Measurements from ENCODE around the gene EARS2. TPM values are rescaled to one million over a fixed set of nuclear protein-coding genes. Genes with fewer than 3 reads are reported as not detected.
A peak's percentile ranks its signal among the peaks of the same experiment; 100 is the strongest.
"Not testable (repeated sequence)": the region's sequence is repeated elsewhere in the genome, so short reads cannot be mapped to it uniquely, and the experiment has no call there.

Gene EARS2
- total RNA-seq, 1 donor from 2014 or later = 26.6 TPM

DNA sequence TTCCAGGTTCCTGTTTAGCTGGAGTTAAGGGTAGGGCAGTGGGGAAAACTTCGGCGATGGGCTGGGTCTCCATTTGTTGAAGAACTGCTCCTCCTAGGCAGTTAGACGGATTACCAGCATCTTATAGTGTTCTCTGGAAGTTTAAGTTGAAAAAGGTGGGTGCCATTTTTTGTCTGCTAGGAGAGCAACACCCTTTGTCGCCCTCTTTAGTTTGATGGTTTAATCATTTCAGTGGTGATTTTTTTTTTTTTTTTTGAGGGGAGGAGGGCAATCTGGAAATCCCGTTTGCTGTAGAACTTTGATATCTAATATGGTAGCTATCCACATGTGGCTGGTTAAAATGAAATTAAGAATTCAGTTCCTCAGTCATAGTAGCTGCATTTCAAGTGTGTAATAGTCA, 4.4 kb upstream of the EARS2 start:
- H3K27ac Mint-ChIP-seq = no peak overlapping the region
- intact Hi-C loops (cut with micrococcal nuclease) = no loop called here
- peaks cover 17% of the 10 kb centered on the region for H3K4me1 Mint-ChIP-seq (ENCODE audit: low read depth)
- H3K4me3 Mint-ChIP-seq (ENCODE audit: low read depth) = no peak overlapping the region
- H3K27me3 Mint-ChIP-seq (ENCODE audit: low read depth) = no peaks in the 10 kb centered on the region
- DNase-seq (ENCODE audit: low spot score) = no peak
- H3K36me3 Mint-ChIP-seq (ENCODE audit: low read depth) = peaks cover 67% of the 10 kb centered on the region
- no peaks in the 10 kb centered on the region for H3K9me3 Mint-ChIP-seq

- H3K4me3 Mint-ChIP-seq (ENCODE audit: low read depth) = peak overlapping the region; percentile 97
- H3K27me3 Mint-ChIP-seq (ENCODE audit: low read depth) = no peaks in the 10 kb centered on the region
- no peak for DNase-seq (ENCODE audit: low spot score)
- H3K4me1 Mint-ChIP-seq (ENCODE audit: low read depth) = peaks cover 19% of the 10 kb centered on the region
- H3K36me3 Mint-ChIP-seq (ENCODE audit: low read depth) = peaks cover 39% of the 10 kb centered on the region
- intact Hi-C loops (cut with micrococcal nuclease) = loop anchor here (1.0 to 5.0 kb wide), 6 partner anchors 38 to 112 kb away; partner anchors contain the start of genes COG7, DCTN5, NDUFAB1 and PALB2
- no peaks in the 10 kb centered on the region for H3K9me3 Mint-ChIP-seq
- H3K27ac Mint-ChIP-seq = peak overlapping the region; percentile 92
Measured at GRCh38 chr16:23557779-23558702, 891 bp upstream of the EARS2 start.

DNA sequence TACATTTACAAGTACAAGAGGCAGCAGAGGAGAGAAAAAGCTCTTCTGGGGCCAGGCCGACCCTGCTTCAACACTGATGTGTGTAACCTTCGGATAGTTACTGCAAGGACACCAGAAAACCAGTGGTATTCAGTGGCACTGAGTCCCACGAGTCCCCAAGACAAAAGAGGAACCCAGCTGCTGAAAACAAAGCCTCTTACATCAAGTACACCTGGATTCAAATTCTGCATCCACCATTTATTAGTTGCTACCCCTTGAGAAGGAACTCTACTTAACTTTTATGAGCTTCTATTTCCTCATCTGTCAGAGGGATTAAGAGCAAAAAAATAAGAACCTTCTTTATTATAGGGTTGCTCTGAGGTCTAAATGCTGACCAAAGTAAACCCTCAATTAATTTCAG, 2.6 kb downstream of the EARS2 start:
- Mint-ChIP-seq H3K9me3 (no peaks in the 10 kb centered on the region), H3K4me3 (ENCODE audit: low read depth) (no peak overlapping the region), H3K36me3 (ENCODE audit: low read depth) (peaks cover 26% of the 10 kb centered on the region), H3K27ac (no peak overlapping the region), H3K4me1 (ENCODE audit: low read depth) (peaks cover 11% of the 10 kb centered on the region), H3K27me3 (ENCODE audit: low read depth) (no peaks in the 10 kb centered on the region)
- intact Hi-C loops (cut with micrococcal nuclease) = no loop called here
- no peak for DNase-seq (ENCODE audit: low spot score)

GRCh38 chr16:23552161-23552560, 5.0 kb downstream of the EARS2 start:
- Mint-ChIP-seq H3K27me3 (ENCODE audit: low read depth) (no peaks in the 10 kb centered on the region), H3K9me3 (no peaks in the 10 kb centered on the region), H3K4me1 (ENCODE audit: low read depth) (peaks cover 2% of the 10 kb centered on the region), H3K36me3 (ENCODE audit: low read depth) (peaks cover 33% of the 10 kb centered on the region), H3K27ac (no peak overlapping the region), H3K4me3 (ENCODE audit: low read depth) (no peak overlapping the region)
- no peak for DNase-seq (ENCODE audit: low spot score)
- intact Hi-C loops (cut with micrococcal nuclease) = no loop called here

DNA sequence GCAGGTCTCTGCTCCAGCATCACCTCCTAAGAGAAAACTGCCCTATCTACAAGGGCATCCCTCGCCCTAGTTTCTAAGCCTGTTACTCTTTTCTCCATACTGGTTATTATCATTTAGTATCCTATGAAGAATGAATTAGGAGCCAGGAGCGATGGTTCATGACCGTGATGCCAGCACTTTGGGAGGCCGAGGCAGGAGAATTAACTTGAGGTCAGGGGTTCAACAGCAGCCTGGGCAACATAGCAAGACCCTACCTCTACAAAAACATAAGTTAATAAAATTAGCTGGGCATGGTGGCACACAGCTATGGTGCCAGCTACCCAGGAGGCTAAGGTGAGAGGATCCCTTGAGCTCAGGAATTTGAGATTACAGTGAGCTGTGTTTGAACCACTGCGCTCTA, 7.2 kb downstream of the EARS2 start:
- Mint-ChIP-seq H3K4me3 (ENCODE audit: low read depth) (no peak overlapping the region), H3K4me1 (ENCODE audit: low read depth) (no peaks in the 10 kb centered on the region)

GRCh38 chr16:23544436-23544835, 12.7 kb downstream of the EARS2 start:
- no peaks in the 10 kb centered on the region for H3K9me3 Mint-ChIP-seq
- H3K27ac Mint-ChIP-seq = no peak overlapping the region
- DNase-seq (ENCODE audit: low spot score) = no peak
- intact Hi-C loops (cut with micrococcal nuclease) = no loop called here
- peaks cover 42% of the 10 kb centered on the region for H3K36me3 Mint-ChIP-seq (ENCODE audit: low read depth)
- H3K4me3 Mint-ChIP-seq (ENCODE audit: low read depth) = no peak overlapping the region
- no peaks in the 10 kb centered on the region for H3K27me3 Mint-ChIP-seq (ENCODE audit: low read depth)
- H3K4me1 Mint-ChIP-seq (ENCODE audit: low read depth) = no peaks in the 10 kb centered on the region

More for the DNA sequence above, 7.2 kb downstream of the EARS2 start:
- Mint-ChIP-seq H3K27ac (no peak overlapping the region), H3K27me3 (ENCODE audit: low read depth) (no peaks in the 10 kb centered on the region), H3K36me3 (ENCODE audit: low read depth) (peaks cover 34% of the 10 kb centered on the region), H3K9me3 (no peaks in the 10 kb centered on the region)
- intact Hi-C loops (cut with micrococcal nuclease) = no loop called here
- no peak for DNase-seq (ENCODE audit: low spot score)

DNA sequence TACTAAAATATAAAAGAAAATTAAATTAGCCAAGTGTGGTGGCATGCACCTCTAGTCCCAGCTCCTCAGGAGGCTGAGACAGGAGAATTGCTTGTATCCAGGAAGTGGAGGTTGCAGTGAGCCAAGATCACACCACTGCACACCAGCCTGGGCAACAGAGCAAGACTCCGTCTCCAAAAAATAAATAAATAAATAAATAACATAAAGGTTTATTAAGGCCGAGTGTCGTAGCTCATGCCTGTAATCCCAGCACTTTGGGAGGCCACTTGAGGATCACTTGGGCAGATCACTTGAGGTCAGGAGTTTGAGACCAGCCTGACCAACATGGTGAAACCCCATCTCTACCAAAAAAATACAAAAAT, 16.4 kb downstream of the EARS2 start:
- peaks cover 37% of the 10 kb centered on the region for H3K36me3 Mint-ChIP-seq (ENCODE audit: low read depth)
- H3K9me3 Mint-ChIP-seq; H3K4me3 Mint-ChIP-seq (ENCODE audit: low read depth); H3K27ac Mint-ChIP-seq; DNase-seq (ENCODE audit: low spot score); intact Hi-C loops (cut with micrococcal nuclease); H3K27me3 Mint-ChIP-seq (ENCODE audit: low read depth); H3K4me1 Mint-ChIP-seq (ENCODE audit: low read depth): not testable (repeated sequence)

GRCh38 chr16:23539984-23540816, 16.9 kb downstream of the EARS2 start:
- Mint-ChIP-seq H3K4me1 (ENCODE audit: low read depth) (no peaks in the 10 kb centered on the region), H3K27ac (no peak overlapping the region), H3K27me3 (ENCODE audit: low read depth) (no peaks in the 10 kb centered on the region), H3K9me3 (no peaks in the 10 kb centered on the region), H3K36me3 (ENCODE audit: low read depth) (peaks cover 37% of the 10 kb centered on the region), H3K4me3 (ENCODE audit: low read depth) (no peak overlapping the region)
- DNase-seq (ENCODE audit: low spot score) = no peak
- intact Hi-C loops (cut with micrococcal nuclease) = no loop called here

DNA sequence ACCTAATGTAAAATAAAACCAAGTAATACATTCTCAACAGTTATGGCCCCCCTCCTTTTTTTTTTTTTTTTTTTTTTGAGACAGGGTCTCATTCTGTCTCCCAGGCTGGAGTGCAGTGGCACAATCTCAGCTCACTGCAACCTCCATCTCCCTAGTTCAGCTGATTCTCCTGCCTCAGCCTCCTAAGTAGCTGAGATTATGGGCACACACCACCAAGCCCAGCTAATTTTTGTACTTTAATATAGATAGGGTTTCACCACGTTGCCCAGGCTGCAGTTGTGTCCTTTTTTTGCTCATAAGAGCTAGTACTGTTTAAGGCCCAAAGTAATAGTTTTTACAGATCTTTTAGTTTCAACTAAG, 18.3 kb downstream of the EARS2 start:
- no peaks in the 10 kb centered on the region for H3K9me3 Mint-ChIP-seq

GRCh38 chr16:23537390-23537789, 19.8 kb downstream of the EARS2 start:
- H3K36me3 Mint-ChIP-seq (ENCODE audit: low read depth) = peaks cover 44% of the 10 kb centered on the region
- H3K4me1 Mint-ChIP-seq (ENCODE audit: low read depth) = no peaks in the 10 kb centered on the region
- H3K4me3 Mint-ChIP-seq (ENCODE audit: low read depth) = no peak overlapping the region
- H3K27ac Mint-ChIP-seq = no peak overlapping the region
- intact Hi-C loops (cut with micrococcal nuclease) = no loop called here
- DNase-seq (ENCODE audit: low spot score) = no peak
- H3K9me3 Mint-ChIP-seq = no peaks in the 10 kb centered on the region
- no peaks in the 10 kb centered on the region for H3K27me3 Mint-ChIP-seq (ENCODE audit: low read depth)

More for the DNA sequence above, 18.3 kb downstream of the EARS2 start:
- Mint-ChIP-seq H3K27me3 (ENCODE audit: low read depth) (no peaks in the 10 kb centered on the region), H3K27ac (no peak overlapping the region), H3K4me1 (ENCODE audit: low read depth) (no peaks in the 10 kb centered on the region), H3K4me3 (ENCODE audit: low read depth) (no peak overlapping the region), H3K36me3 (ENCODE audit: low read depth) (peaks cover 41% of the 10 kb centered on the region)
- intact Hi-C loops (cut with micrococcal nuclease) = no loop called here
- DNase-seq (ENCODE audit: low spot score) = no peak

- Mint-ChIP-seq H3K27ac (no peak overlapping the region), H3K36me3 (ENCODE audit: low read depth) (peaks cover 46% of the 10 kb centered on the region), H3K4me1 (ENCODE audit: low read depth) (no peaks in the 10 kb centered on the region), H3K27me3 (ENCODE audit: low read depth) (no peaks in the 10 kb centered on the region), H3K9me3 (no peaks in the 10 kb centered on the region), H3K4me3 (ENCODE audit: low read depth) (no peak overlapping the region)
- DNase-seq (ENCODE audit: low spot score) = no peak
- intact Hi-C loops (cut with micrococcal nuclease) = no loop called here
Measured at GRCh38 chr16:23535901-23536300, 21.2 kb downstream of the EARS2 start.

DNA sequence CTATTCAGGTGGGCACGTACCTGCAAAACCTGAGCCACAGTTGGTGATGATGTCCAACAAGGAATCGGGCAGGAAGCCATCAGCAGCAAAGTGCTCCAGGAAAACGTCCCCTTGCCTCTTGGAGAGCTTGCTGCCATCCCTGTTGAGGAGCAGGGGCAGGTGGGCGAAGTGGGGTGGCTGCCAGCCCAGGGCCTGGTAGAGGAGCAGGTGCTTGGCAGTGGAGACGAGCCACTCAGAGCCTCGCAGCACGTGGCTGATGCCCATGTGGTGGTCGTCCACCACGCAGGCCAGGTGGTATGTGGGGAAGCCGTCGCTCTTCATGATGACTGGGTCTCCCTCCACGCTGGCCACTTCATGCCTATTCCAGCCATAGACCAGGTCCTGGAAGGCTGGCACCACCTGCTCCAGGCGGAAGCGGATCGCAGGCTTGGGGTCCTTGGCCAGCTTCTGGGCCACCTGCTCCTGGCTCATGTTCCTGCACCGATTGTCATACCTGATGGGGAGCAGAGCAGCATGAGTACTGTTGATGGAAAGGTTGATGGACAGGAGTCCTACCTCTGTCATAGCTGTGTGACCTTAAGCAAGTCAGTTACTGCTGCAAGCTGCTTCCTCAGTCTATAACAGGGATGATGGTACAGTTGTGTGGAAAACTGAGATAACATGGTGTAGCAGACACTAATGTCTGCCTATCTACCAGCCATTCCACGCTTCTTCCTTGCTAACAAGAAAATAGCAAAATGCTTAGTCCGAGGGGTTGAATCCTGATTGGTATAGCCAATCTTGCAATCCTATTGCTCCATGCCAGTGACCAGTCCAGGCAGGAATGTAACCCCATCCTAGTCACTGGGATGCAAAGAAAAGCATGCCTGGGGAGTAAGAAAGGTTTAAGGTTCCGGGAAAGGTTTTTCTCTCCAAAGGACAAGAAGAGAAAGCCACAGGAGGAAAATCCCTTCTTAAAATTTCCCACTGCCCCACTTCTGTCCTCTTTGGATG, 22.0 kb downstream of the EARS2 start:
- DNase-seq (ENCODE audit: low spot score) = no peak
- Mint-ChIP-seq H3K4me1 (ENCODE audit: low read depth) (no peaks in the 10 kb centered on the region), H3K9me3 (no peaks in the 10 kb centered on the region), H3K36me3 (ENCODE audit: low read depth) (peaks cover 46% of the 10 kb centered on the region), H3K4me3 (ENCODE audit: low read depth) (no peak overlapping the region), H3K27me3 (ENCODE audit: low read depth) (no peaks in the 10 kb centered on the region), H3K27ac (no peak overlapping the region)
- intact Hi-C loops (cut with micrococcal nuclease) = no loop called here
